Neural progenitor cell (in vitro differentiated cells): ENCODE results near the gene SERTM1. TPM values are rescaled to one million over a fixed set of nuclear protein-coding genes. Genes with fewer than 3 reads are reported as not detected.

ENCODE experiments used
- DNase-seq: peaks from one replicate; pipeline ENCODE4 v3.0.0-alpha.2; 2016; ENCODE audit warnings: low spot score
- H2AFZ ChIP-seq: fragments of 200-600 bp; sonication (generic); replicated peaks from 2 replicates; pipeline ENCODE4 v1.6.1; 2016; ENCODE audit warnings: antibody characterized with exemption
- H3F3A ChIP-seq: fragments of 200-600 bp; sonication (generic); 2 replicates; pipeline ENCODE4 v1.6.1; 2016; ENCODE audit warnings: antibody characterized with exemption, low read depth
- H3K27ac ChIP-seq: fragments of 200-600 bp; sonication (generic); 2 replicates; pipeline ENCODE4 v1.5.1; 2016; ENCODE audit warnings: mild to moderate bottlenecking
- H3K27me3 ChIP-seq: fragments of 200-600 bp; sonication (generic); 2 replicates; pipeline ENCODE4 v1.6.1; 2016; ENCODE audit warnings: mild to moderate bottlenecking, moderate library complexity
- H3K36me3 ChIP-seq: fragments of 200-600 bp; sonication (generic); 2 replicates; pipeline ENCODE4 v1.5.1; 2016
- H3K4me1 ChIP-seq: fragments of 200-600 bp; sonication (generic); 2 replicates; pipeline ENCODE4 v1.6.1; 2016; ENCODE audit warnings: mixed run types
- H3K4me2 ChIP-seq: fragments of 200-600 bp; sonication (generic); 2 replicates; pipeline ENCODE4 v1.6.1; 2016
- H3K4me3 ChIP-seq: fragments of 200-600 bp; sonication (generic); 2 replicates; pipeline ENCODE4 v1.5.1; 2016
- H3K79me2 ChIP-seq: fragments of 200-600 bp; sonication (generic); 2 replicates; pipeline ENCODE4 v1.6.1; 2016; ENCODE audit warnings: low read depth
- H3K9ac ChIP-seq: fragments of 200-600 bp; sonication (generic); 2 replicates; pipeline ENCODE4 v1.6.1; 2016
- H3K9me3 ChIP-seq: fragments of 200-600 bp; sonication (generic); 2 replicates; pipeline ENCODE4 v1.5.1; 2016; ENCODE audit warnings: low read depth
- H4K20me1 ChIP-seq: fragments of 200-600 bp; sonication (generic); 2 replicates; pipeline ENCODE4 v1.6.1; 2016; ENCODE audit warnings: low read depth
- H3K27ac Mint-ChIP-seq: 3 replicates; pipeline ENCODE4 v1.8.0; 2021; ENCODE audit warnings: mixed read lengths
- H3K27me3 Mint-ChIP-seq: 2 replicates; pipeline ENCODE4 v1.8.0; 2022; ENCODE audit warnings: low read depth, mild to moderate bottlenecking, inconsistent platforms, moderate library complexity, mixed read lengths; ENCODE audit not compliant: insufficient read depth
- H3K36me3 Mint-ChIP-seq: 3 replicates; pipeline ENCODE4 v1.8.0; 2021; ENCODE audit warnings: mixed read lengths
- H3K4me1 Mint-ChIP-seq: 3 replicates; pipeline ENCODE4 v1.8.0; 2021; ENCODE audit warnings: mixed read lengths
- H3K4me3 Mint-ChIP-seq: 3 replicates; pipeline ENCODE4 v1.8.0; 2021; ENCODE audit warnings: mild to moderate bottlenecking, moderate library complexity, mixed read lengths
- H3K9me3 Mint-ChIP-seq: 3 replicates; pipeline ENCODE4 v1.8.0; 2020; ENCODE audit warnings: mixed read lengths
- EZH2 ChIP-seq: fragments of 200-600 bp; sonication (generic); IDR thresholded peaks from 2 replicates; pipeline ENCODE4 v1.6.1; 2017; ENCODE audit warnings: antibody characterized with exemption, mild to moderate bottlenecking, moderate library complexity
- EZH2phosphoT487 ChIP-seq: fragments of 200-600 bp; sonication (generic); IDR thresholded peaks from 2 replicates; pipeline ENCODE4 v1.6.1; 2017; ENCODE audit warnings: antibody characterized with exemption
- total RNA-seq: library from RNA; depleted of rRNA; stranded (reverse); fragments of >200 nt; gene quantifications from 2 replicates; pipeline ENCODE4 v1.2.3, GENCODE V29; 2015; ENCODE audit warnings: low replicate concordance
- TF ChIP-seq, protein P1 (sequence below): fragments of 200-600 bp; sonication (generic); IDR thresholded peaks from 2 replicates; pipeline ENCODE4 v1.5.1; 2017; ENCODE audit warnings: antibody characterized with exemption, mild to moderate bottlenecking

Gene SERTM1
- total RNA-seq, 1 donor from 2014 or later, result not detected

DNA sequence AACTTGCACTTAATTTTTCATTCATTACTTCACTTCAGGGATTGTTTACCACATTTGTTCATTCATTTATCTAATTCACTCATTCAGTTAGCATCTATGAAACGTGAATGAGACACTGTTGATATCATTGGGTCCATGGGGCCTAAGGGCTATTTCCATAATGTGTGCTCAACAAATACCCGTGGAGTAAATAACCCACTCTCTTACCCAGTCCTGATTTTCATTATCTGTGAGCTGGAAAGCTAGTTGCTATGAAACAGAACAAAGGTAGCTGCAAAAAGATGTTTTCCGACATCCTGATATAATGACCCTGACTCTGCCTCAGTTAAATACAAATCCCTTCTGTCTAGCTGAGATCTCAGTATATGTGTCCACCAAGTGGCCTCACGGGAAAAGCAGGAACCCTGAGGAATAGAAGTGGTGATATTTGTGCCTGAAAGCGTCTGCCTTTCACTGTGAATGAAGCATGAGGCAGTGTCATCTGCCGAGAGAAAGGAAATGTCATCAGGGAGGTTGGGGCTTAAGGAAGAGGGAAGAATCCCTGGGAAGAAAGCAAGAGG, 63.8 kb downstream of the SERTM1 start:
- Histone ChIP-seq H3K9ac (no peak overlapping the region), H3K36me3 (no peaks in the 10 kb centered on the region), H3K79me2 (no peaks in the 10 kb centered on the region), H3K27me3 (no peaks in the 10 kb centered on the region), H4K20me1 (no peaks in the 10 kb centered on the region), H3K4me1 (no peaks in the 10 kb centered on the region), H2AFZ (peak overlapping the region; percentile 44), H3K4me2 (no peak overlapping the region), H3F3A (no peaks in the 10 kb centered on the region), H3K9me3 (no peaks in the 10 kb centered on the region), H3K4me3 (no peak overlapping the region), H3K27ac (no peak overlapping the region)
- Mint-ChIP-seq H3K27ac (no peak overlapping the region), H3K36me3 (no peaks in the 10 kb centered on the region), H3K4me3 (no peak overlapping the region), H3K4me1 (peaks cover 12% of the 10 kb centered on the region), H3K9me3 (peaks cover 2% of the 10 kb centered on the region), H3K27me3 (peaks cover 4% of the 10 kb centered on the region)
- no peak for DNase-seq
- TF ChIP-seq EZH2phosphoT487, result no peak
- TF ChIP-seq EZH2, result no peak
- TF ChIP-seq, protein P1, sequence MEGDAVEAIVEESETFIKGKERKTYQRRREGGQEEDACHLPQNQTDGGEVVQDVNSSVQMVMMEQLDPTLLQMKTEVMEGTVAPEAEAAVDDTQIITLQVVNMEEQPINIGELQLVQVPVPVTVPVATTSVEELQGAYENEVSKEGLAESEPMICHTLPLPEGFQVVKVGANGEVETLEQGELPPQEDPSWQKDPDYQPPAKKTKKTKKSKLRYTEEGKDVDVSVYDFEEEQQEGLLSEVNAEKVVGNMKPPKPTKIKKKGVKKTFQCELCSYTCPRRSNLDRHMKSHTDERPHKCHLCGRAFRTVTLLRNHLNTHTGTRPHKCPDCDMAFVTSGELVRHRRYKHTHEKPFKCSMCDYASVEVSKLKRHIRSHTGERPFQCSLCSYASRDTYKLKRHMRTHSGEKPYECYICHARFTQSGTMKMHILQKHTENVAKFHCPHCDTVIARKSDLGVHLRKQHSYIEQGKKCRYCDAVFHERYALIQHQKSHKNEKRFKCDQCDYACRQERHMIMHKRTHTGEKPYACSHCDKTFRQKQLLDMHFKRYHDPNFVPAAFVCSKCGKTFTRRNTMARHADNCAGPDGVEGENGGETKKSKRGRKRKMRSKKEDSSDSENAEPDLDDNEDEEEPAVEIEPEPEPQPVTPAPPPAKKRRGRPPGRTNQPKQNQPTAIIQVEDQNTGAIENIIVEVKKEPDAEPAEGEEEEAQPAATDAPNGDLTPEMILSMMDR, result no peak

DNA sequence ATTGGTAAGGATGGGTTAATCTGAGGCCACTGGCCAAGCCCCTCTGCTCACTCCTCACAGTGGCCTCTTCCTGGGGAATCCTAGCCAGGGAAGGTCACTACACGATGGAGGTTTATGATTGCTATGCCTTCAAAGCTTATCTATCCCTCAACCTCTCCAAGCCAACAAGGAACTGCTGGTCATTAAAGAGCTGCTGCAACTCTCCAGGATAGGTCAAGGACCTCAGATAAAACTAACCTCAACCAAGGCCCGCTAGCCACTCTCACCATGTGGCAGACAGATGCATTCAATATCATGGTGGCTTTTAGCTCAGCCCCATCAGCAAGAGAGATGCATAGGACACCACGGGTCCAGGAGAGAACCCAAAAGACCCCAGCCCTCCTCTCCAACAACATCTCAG, 71.6 kb downstream of the SERTM1 start:
- no peak overlapping the region for H3K9ac ChIP-seq
- Mint-ChIP-seq H3K27ac (no peak overlapping the region), H3K4me1 (no peaks in the 10 kb centered on the region), H3K4me3 (no peak overlapping the region), H3K36me3 (no peaks in the 10 kb centered on the region), H3K9me3 (peaks cover 4% of the 10 kb centered on the region), H3K27me3 (no peaks in the 10 kb centered on the region)
- no peaks in the 10 kb centered on the region for H3K27me3 ChIP-seq
- H3K9me3 ChIP-seq, result no peaks in the 10 kb centered on the region
- H3K36me3 ChIP-seq, result no peaks in the 10 kb centered on the region
- H2AFZ ChIP-seq, result no peak overlapping the region
- no peaks in the 10 kb centered on the region for H4K20me1 ChIP-seq
- DNase-seq, result no peak
- H3K4me3 ChIP-seq, result no peak overlapping the region
- no peaks in the 10 kb centered on the region for H3K4me1 ChIP-seq
- H3K4me2 ChIP-seq, result no peak overlapping the region
- no peak overlapping the region for H3K27ac ChIP-seq
- H3K79me2 ChIP-seq, result no peaks in the 10 kb centered on the region
- TF ChIP-seq EZH2, result no peak
- no peak for TF ChIP-seq EZH2phosphoT487
- TF ChIP-seq, protein P1, result no peak
- no peaks in the 10 kb centered on the region for H3F3A ChIP-seq

DNA sequence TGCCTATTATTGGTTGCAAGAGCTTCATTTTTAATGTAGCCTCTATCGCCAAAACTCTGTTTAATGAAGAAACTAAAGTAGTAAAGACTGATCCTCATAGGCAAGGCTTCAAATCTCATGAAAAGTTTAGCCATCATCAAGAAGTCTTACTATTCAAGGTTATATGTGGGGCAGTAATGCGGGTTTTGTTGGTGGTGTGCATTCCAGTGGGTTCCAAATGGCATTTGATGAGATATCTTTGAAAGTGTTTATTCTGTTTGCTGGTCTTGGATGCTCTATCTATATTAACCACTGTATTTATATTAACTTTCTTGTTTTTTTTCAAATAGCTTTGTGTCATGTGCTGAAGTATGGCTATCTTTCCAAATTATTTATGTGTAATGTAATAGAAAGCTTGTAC, 72.2 kb downstream of the SERTM1 start:
- H3K79me2 ChIP-seq, result no peaks in the 10 kb centered on the region
- no peaks in the 10 kb centered on the region for H3K27me3 ChIP-seq
- H3K36me3 ChIP-seq, result no peaks in the 10 kb centered on the region
- Mint-ChIP-seq H3K36me3 (no peaks in the 10 kb centered on the region), H3K27me3 (no peaks in the 10 kb centered on the region), H3K9me3 (peaks cover 6% of the 10 kb centered on the region), H3K27ac (no peak overlapping the region), H3K4me1 (no peaks in the 10 kb centered on the region), H3K4me3 (no peak overlapping the region)
- H3K4me1 ChIP-seq, result no peaks in the 10 kb centered on the region
- no peak overlapping the region for H2AFZ ChIP-seq
- H3K9ac ChIP-seq, result no peak overlapping the region
- DNase-seq, result no peak
- no peak overlapping the region for H3K4me3 ChIP-seq
- H3K4me2 ChIP-seq, result no peak overlapping the region
- H3K9me3 ChIP-seq, result no peaks in the 10 kb centered on the region
- no peak overlapping the region for H3K27ac ChIP-seq
- no peaks in the 10 kb centered on the region for H3F3A ChIP-seq
- TF ChIP-seq, protein P1, result no peak
- TF ChIP-seq EZH2phosphoT487 (no peak), EZH2 (no peak)
- H4K20me1 ChIP-seq, result no peaks in the 10 kb centered on the region

Other genes with a start within 250 kb of the SERTM1 start
- 0.37 TPM in 2 replicates for gene CCNA1, start 241.5 kb upstream of the SERTM1 start, total RNA-seq
- gene RFXAP, start 145.2 kb downstream of the SERTM1 start, total RNA-seq, result 7.5 and 10.4 TPM in 2 replicates
- gene SMAD9, start 246.2 kb downstream of the SERTM1 start, total RNA-seq, result 1.2 and 1.6 TPM in 2 replicates